Measurements from ENCODE around the gene SAGE1. TPM values are rescaled to one million over a fixed set of nuclear protein-coding genes. Genes with fewer than 3 reads are reported as not detected.
A peak's percentile ranks its signal among the peaks of the same experiment; 100 is the strongest.

SAGE1 gene
- total and polyA plus RNA-seq, 9 of the 15 experiments (the other 6 are each of a cell fraction or from before 2014, with no cell fraction given), result 14.6 to 79.2 (median 29.3) TPM

- TF ChIP-seq CUX1 (CRISPR knock-in tag; IDR thresholded peaks at IDR 0.05) (no peak), DMBX1 (CRISPR knock-in tag; IDR thresholded peaks at IDR 0.05; ENCODE audit: borderline replicate concordance) (no peak), ZFX (CRISPR knock-in tag; IDR thresholded peaks at IDR 0.05) (peak; percentile 29; the same call in 1 of the 2 replicates), NBN (IDR thresholded peaks at IDR 0.05; ENCODE audit: low read depth) (0 out of 2 replicates have a peak, but pooled peaks have one; percentile 62), ZNF75A (CRISPR knock-in tag; IDR thresholded peaks at IDR 0.05) (no peak), ZBTB40 (IDR thresholded peaks at IDR 0.05) (peak; percentile 65; the same call in 1 of the 2 replicates), ZBTB40 (CRISPR knock-in tag; IDR thresholded peaks at IDR 0.05) (no peak), IFI16 (CRISPR knock-in tag; IDR thresholded peaks at IDR 0.05) (no peak), BRD9 (IDR thresholded peaks at IDR 0.05; ENCODE audit: low read depth, partially characterized antibody) (no peak), KDM1A (IDR thresholded peaks at IDR 0.05) (peak; percentile 55 to 68; a peak in 2 of 4 replicates), SRSF3 (IDR thresholded peaks at IDR 0.05; ENCODE audit: insufficient read depth, low read length) (no peak), TRIM24 (IDR thresholded peaks at IDR 0.05) (peak; percentile 11 to 63; a peak in 1 of 4 replicates), ARNT (IDR thresholded peaks at IDR 0.05) (no peak)
Measured at GRCh38 chrX:135893294-135893817, at the start of gene SAGE1, which contains the start of gene CT45A10 (continued).
